Measurements from ENCODE around the gene CHFR.

Gene CHFR

GRCh38 chr12:132825861-132826260, 61.5 kb downstream of the CHFR start:
- Histone ChIP-seq H3K27me3 (ENCODE audit: insufficient read depth, low read length, poor library complexity) (no peaks in the 10 kb centered on the region), H3K79me2 (ENCODE audit: insufficient read depth, low read length) (peaks cover 60% of the 10 kb centered on the region), H3K4me2 (ENCODE audit: insufficient read depth, low read length) (no peak overlapping the region), H2AFZ (ENCODE audit: low read depth, low read length) (no peak overlapping the region), H3K9me3 (ENCODE audit: insufficient read depth, low read length, severe bottlenecking) (peaks cover 4% of the 10 kb centered on the region), H3K36me3 (ENCODE audit: insufficient read depth, low read length) (peaks cover 45% of the 10 kb centered on the region), H3K4me3 (ENCODE audit: low read depth in 1 of 2, low read length in 2 of 2) (no peak overlapping the region), H4K20me1 (ENCODE audit: insufficient read depth, low read length) (peaks cover 15% of the 10 kb centered on the region), H3K27ac (ENCODE audit: low read length) (no peak overlapping the region), H3K9ac (ENCODE audit: low read depth, low read length) (no peak overlapping the region), H3K4me1 (ENCODE audit: insufficient read depth, low read length) (peaks cover 27% of the 10 kb centered on the region)
- no peak for DNase-seq
- no peak for TF ChIP-seq CTCF (IDR thresholded peaks at IDR 0.05; ENCODE audit: borderline replicate concordance, extremely low read depth, low read length, poor library complexity, severe bottlenecking)
- no peak for TF ChIP-seq EZH2 (IDR thresholded peaks at IDR 0.05; ENCODE audit: borderline replicate concordance, low read depth, low read length, severe bottlenecking)
- ATAC-seq (ENCODE audit: insufficient read depth, low read depth) = no peak

- peaks cover 15% of the 10 kb centered on the region for H4K20me1 ChIP-seq (ENCODE audit: insufficient read depth, low read length)
- peaks cover 60% of the 10 kb centered on the region for H3K79me2 ChIP-seq (ENCODE audit: insufficient read depth, low read length)
- H3K27ac ChIP-seq (ENCODE audit: low read length) = no peak overlapping the region
- no peaks in the 10 kb centered on the region for H3K27me3 ChIP-seq (ENCODE audit: insufficient read depth, low read length, poor library complexity)
- H2AFZ ChIP-seq (ENCODE audit: low read depth, low read length) = no peak overlapping the region
- peaks cover 52% of the 10 kb centered on the region for H3K36me3 ChIP-seq (ENCODE audit: insufficient read depth, low read length)
- no peak for DNase-seq
- peaks cover 4% of the 10 kb centered on the region for H3K9me3 ChIP-seq (ENCODE audit: insufficient read depth, low read length, severe bottlenecking)
- peaks cover 27% of the 10 kb centered on the region for H3K4me1 ChIP-seq (ENCODE audit: insufficient read depth, low read length)
- H3K4me3 ChIP-seq (ENCODE audit: low read depth in 1 of 2, low read length in 2 of 2) = no peak overlapping the region
- H3K9ac ChIP-seq (ENCODE audit: low read depth, low read length) = no peak overlapping the region
- TF ChIP-seq CTCF (IDR thresholded peaks at IDR 0.05; ENCODE audit: borderline replicate concordance, extremely low read depth, low read length, poor library complexity, severe bottlenecking) = no peak
- TF ChIP-seq EZH2 (IDR thresholded peaks at IDR 0.05; ENCODE audit: borderline replicate concordance, low read depth, low read length, severe bottlenecking) = no peak
- no peak overlapping the region for H3K4me2 ChIP-seq (ENCODE audit: insufficient read depth, low read length)
- ATAC-seq (ENCODE audit: insufficient read depth, low read depth) = no peak
These were observed 62.3 kb downstream of the CHFR start for GRCh38 chr12:132825089-132825488.

- Histone ChIP-seq H4K20me1 (ENCODE audit: insufficient read depth, low read length) (peaks cover 15% of the 10 kb centered on the region), H3K36me3 (ENCODE audit: insufficient read depth, low read length) (peaks cover 62% of the 10 kb centered on the region), H3K4me2 (ENCODE audit: insufficient read depth, low read length) (no peak overlapping the region), H3K27me3 (ENCODE audit: insufficient read depth, low read length, poor library complexity) (no peaks in the 10 kb centered on the region), H2AFZ (ENCODE audit: low read depth, low read length) (no peak overlapping the region), H3K27ac (ENCODE audit: low read length) (no peak overlapping the region), H3K79me2 (ENCODE audit: insufficient read depth, low read length) (peaks cover 60% of the 10 kb centered on the region), H3K4me3 (ENCODE audit: low read depth in 1 of 2, low read length in 2 of 2) (no peak overlapping the region), H3K4me1 (ENCODE audit: insufficient read depth, low read length) (peaks cover 20% of the 10 kb centered on the region), H3K9me3 (ENCODE audit: insufficient read depth, low read length, severe bottlenecking) (no peaks in the 10 kb centered on the region), H3K9ac (ENCODE audit: low read depth, low read length) (no peak overlapping the region)
- TF ChIP-seq CTCF (IDR thresholded peaks at IDR 0.05; ENCODE audit: borderline replicate concordance, extremely low read depth, low read length, poor library complexity, severe bottlenecking) (no peak), EZH2 (IDR thresholded peaks at IDR 0.05; ENCODE audit: borderline replicate concordance, low read depth, low read length, severe bottlenecking) (no peak)
- DNase-seq = no peak
- ATAC-seq (ENCODE audit: insufficient read depth, low read depth) = no peak
These were observed 63.4 kb downstream of the CHFR start for GRCh38 chr12:132824053-132824452.

GRCh38 chr12:132818562-132818961, 68.8 kb downstream of the CHFR start:
- no peaks in the 10 kb centered on the region for H3K27me3 ChIP-seq (ENCODE audit: insufficient read depth, low read length, poor library complexity)
- H3K36me3 ChIP-seq (ENCODE audit: insufficient read depth, low read length) = peaks cover 69% of the 10 kb centered on the region
- no peak for TF ChIP-seq EZH2 (IDR thresholded peaks at IDR 0.05; ENCODE audit: borderline replicate concordance, low read depth, low read length, severe bottlenecking)
- TF ChIP-seq CTCF (IDR thresholded peaks at IDR 0.05; ENCODE audit: borderline replicate concordance, extremely low read depth, low read length, poor library complexity, severe bottlenecking) = no peak
- H3K4me1 ChIP-seq (ENCODE audit: insufficient read depth, low read length) = no peaks in the 10 kb centered on the region
- no peak for ATAC-seq (ENCODE audit: insufficient read depth, low read depth)
- no peak overlapping the region for H3K9ac ChIP-seq (ENCODE audit: low read depth, low read length)
- H3K4me3 ChIP-seq (ENCODE audit: low read depth in 1 of 2, low read length in 2 of 2) = no peak overlapping the region
- no peak overlapping the region for H3K4me2 ChIP-seq (ENCODE audit: insufficient read depth, low read length)
- H2AFZ ChIP-seq (ENCODE audit: low read depth, low read length) = no peak overlapping the region
- no peak for DNase-seq
- peaks cover 6% of the 10 kb centered on the region; the same call in 1 of the 2 replicates for H4K20me1 ChIP-seq (ENCODE audit: insufficient read depth, low read length)
- H3K9me3 ChIP-seq (ENCODE audit: insufficient read depth, low read length, severe bottlenecking) = no peaks in the 10 kb centered on the region
- H3K79me2 ChIP-seq (ENCODE audit: insufficient read depth, low read length) = peaks cover 12% of the 10 kb centered on the region
- H3K27ac ChIP-seq (ENCODE audit: low read length) = no peak overlapping the region

Data from DND-41 (cell line).